Glomerular visceral epithelial cell (primary cell): ENCODE results near the gene PRKACG.

Source experiments
- DNase-seq: peaks from one replicate; pipeline ENCODE4 v3.0.0-alpha.2; 2016; ENCODE audit errors: extremely low spot score

The PRKACG gene

DNA sequence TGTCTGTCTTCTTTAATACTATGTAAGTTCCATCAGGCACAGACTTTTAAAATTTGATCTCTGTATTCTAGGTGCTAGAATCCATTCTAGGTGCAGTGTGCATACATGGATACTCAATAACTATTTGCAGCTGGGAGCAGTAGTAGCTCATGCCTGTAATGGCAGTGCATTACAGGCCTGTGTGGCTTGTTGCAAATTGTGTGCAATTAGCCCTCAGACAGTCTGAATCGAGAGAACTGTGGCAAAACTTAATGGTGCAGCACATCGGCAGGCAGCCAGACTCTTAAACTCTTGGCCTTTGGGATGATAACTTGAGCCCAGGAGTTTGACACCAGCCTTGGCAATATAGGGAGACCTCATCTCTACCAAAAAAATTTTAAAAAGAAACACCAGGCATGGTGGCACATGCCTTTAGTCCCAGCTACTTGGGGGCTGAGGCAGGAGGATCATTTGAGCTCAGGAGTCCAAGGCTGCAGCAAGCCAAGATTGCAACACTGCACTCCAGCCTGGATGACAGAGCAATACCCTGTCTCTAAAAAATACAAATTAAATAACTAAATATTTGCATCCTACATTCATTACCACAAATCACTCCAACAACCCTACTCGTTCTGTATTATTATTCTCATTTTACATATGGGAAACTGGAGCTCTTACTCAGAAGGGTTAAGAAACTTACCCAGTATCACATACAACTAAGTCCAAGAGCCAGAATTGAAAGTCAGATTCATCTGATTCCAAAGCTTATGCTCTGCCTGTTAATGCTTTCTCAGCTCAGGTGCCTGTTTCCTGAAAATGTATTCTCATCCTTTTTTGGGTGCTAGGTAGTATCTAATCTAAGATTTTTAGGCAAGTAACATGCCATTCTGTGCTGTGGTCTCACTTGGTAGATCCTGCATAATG is 30.1 kb downstream of the PRKACG start:
- DNase-seq, result no peak

DNA sequence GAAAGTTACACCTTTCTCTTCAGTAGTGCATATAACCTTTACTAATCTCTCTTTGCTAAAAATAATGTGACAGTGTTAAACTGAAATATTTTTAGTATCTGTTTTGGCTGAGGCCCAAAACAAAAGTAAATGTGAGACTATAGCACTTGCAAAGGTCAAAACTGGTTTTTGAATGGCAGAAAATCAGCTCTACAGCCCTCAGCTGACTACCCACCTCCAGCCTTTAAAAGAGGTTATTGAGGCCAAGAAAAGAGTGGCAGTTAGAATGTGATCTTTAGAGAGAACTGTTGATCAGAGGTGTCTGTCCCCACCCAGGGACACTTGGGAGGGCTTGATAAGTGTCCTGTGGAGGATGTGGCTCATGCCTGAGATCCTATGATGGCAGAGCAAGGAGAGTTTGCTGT is 30.9 kb downstream of the PRKACG start:
- DNase-seq, result no peak

DNA sequence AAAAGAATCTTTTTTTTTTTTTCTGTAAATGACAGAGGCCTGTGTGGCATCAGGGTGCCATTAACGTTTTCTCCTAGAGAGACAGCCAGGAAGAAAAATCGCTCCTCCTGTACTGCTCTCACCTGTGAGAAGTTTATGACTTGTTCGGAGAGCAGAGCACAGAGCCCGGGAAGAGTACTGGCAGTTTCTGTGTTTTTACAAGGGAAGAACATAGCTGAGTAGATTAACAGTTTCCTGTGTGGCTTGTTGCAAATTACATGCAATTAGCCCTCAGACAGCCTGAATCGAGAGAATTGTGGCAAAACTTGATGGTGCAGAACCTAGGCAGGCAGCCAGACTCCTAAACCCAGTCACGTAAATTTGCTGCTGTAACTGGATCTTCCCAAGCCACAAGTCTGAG is 32.1 kb downstream of the PRKACG start:
- DNase-seq, result peak; percentile 12

DNA sequence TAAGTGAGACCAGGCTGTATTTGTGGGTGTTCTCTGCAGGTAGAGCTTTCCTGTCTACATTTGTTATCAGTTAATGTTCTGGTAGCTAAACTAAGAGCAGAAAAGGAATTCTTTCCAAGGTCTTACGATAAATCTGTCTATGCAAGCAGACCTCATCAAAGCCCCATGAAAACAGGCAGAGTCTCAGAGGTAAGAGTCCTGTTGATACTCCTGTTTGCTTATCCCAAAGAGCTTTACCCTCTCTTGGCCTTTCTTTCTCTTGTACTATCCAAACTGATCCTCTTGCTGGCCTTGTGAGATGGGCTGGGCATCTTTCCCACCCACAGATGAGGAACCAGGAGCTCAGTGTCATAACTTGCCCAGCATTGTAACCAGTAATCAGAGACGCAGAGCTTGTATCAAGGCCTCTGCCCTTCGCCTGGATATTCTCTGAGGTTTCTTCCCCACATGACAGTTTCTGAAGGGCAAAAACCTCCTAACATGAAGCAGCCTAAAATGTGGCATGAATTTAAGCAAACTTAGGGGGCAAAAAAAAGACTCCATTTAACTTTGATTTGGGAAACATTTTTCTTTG is 33.5 kb downstream of the PRKACG start:
- DNase-seq, result no peak

DNA sequence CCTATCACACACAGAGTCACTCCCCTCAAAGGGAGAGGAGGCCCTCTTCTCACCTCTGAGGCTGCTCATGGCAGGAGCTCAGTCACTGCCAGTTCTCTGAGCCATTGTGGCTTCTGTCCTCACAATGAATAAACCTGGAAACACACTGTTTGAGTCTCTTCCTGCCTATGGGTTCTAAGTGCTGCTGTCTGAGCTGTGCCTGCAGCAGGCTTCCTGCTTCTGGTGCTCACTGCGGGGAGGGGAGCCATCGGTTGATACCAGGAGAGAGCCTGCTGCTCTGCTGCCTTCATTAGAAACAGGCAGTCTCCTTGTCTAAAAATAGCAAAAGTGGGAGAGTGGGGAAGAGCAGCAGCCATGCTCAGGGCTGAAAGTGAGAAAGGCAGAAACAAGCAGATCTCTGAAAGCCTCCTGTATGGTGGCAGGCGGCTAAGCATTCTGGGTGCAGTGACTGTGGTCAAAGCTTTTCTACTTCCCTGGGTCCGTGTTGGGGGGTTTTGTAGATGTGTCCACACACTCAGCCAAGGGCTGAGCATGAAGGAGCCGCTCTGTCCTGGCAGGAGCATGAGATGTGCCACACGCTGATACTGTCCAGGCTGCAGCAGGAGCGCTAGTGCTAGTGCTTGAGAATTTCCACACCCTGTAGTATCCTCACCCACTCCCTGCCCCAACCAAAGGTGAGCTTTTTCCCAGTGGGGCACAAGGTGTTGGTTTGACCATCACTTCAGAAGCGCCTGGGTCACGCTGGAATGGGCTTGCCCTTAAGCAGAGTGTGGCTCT is 34.2 kb downstream of the PRKACG start:
- no peak for DNase-seq

DNA sequence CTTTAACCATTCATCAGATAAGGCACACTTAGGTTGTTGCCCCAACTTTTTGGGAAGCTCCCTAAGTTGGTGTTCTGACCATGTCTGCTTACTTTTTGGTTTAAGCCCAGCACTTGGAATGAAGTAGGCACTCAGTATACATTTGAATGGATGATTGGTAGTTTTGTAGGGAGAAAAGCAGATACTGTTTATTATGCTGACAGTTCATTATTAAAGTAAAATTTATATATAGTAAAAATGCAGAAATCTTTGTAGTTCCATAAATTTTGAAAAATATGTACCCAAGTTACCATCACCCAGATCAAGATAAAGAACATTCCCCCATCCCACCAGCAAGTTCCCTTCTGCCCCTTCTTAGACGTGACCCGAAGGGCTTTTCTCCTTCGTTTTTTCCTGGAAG is 35.4 kb downstream of the PRKACG start:
- DNase-seq, result no peak

DNA sequence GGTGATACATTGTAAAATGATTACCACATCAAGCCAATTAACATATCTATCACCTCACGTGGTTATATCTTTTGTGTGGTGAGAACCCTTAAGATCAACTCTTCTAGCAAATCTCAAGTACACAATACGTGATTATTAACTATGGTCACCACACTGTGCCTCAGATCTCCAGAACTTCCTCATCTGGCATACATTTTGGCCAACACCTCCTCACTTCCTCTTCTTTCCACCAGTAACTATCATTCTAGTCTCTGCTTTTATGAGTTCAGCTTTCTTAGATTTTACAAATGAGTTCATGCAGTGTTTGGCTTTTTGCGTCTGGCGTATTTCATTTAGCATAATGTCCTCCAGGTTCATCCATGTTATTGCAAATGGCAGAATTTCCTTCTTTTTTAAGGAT is 35.8 kb downstream of the PRKACG start:
- no peak for DNase-seq

DNA sequence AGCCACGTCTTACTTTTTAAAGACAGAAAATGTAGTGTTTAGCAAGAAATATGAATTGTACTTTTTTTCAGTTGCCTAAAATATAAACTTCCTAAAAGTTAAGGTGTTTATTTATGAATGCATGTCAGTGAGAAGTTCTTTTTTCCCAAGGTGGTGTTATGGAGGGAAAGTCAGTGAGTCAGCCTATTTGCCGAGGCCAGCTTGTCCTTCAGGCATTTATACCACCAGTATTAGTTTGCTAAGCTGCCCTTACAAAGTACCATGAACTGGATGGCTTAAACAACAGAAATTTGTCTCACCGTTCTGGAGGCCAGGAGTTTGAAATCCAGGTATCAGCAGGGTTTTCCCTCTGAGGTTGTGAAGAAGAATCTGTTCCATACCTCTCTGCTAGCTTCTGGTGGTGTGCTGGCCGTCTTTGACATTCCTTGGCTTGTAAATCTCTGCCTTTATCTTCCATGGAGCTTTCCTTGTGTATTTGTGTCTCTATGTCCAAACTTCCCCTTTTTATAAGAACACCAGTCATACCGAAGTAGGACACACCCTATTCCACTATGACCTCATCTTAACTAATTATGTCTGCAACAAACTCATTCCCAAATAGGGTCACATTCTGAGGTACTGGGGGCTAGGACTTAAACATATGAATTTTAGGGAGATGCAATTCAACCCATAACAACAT is 38.4 kb downstream of the PRKACG start:
- DNase-seq, result no peak

DNA sequence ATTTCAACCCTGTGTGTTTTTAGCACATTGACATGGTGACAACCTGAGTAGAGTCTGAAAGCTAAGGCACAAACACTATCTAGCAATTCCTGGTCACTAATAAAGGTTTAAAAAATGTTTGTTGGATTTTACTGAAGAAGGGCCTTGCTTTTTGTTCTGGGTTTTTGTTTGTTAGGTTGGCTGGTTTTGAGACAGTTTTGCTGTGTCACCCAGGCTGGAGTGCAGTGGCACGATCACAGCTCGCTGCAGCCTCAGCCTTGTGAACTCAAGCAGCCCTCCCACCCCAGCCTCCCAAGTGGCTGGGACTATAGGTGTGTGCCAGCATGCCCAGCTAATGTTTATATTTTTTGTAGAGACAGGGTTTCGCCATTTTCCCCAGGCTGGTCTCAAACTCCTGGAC is 39.0 kb downstream of the PRKACG start:
- no peak for DNase-seq

DNA sequence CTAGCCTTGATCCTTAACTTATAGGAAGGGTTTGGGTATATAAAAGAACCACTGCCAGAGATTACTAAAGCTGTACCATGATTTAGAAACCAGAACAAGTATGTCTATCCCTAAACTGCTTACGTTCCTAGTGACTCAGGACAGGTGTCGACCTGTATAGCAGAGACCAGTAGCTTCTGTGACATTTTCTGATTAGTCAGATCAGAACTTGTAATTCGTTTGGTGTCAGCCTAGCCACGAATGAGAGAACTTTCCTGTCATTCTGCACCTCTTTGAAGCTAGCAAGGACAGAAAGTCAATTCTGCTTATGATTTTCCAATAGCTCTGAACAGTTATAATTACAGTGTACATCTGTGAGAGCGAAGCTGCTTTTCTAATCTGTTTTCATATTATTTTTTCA is 39.5 kb downstream of the PRKACG start:
- DNase-seq, result no peak

DNA sequence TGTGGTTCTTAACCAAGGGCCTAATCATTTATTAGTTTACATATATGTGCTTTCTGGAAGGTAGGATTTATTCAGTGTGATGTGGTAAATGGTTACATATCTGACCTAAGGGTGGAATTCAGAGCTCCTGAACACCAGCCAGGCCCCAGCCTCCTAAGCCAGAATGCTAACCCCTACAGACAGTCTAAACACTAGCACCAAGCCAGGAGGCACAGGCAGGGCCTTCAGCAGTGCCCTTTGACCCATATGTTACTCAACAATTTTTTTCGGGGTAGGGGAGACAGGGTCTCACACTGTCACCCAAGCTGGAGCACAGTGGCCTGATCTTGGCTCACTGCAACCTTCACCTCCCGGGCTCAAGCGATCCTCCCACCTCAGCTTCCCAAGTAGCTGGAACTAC is 40.3 kb downstream of the PRKACG start:
- DNase-seq, result no peak

DNA sequence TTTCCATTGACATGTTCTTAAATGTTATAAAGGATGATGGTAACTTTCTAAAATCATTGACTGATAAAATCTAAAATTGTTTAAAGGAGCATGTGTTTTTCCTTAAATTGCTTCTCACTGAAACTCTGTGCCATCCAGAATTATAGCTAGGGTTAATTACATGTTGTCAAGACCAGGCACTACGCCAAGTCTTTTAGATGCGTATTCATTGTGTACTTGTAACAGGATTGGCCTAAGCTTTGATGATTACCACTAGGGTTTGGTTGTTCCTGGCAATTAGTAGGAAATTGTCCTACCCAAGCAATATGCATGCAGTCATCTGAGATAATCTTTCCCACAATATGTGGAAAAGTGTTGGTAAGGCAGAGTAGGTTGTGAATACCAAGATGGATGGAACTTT is 43.8 kb downstream of the PRKACG start:
- no peak for DNase-seq

DNA sequence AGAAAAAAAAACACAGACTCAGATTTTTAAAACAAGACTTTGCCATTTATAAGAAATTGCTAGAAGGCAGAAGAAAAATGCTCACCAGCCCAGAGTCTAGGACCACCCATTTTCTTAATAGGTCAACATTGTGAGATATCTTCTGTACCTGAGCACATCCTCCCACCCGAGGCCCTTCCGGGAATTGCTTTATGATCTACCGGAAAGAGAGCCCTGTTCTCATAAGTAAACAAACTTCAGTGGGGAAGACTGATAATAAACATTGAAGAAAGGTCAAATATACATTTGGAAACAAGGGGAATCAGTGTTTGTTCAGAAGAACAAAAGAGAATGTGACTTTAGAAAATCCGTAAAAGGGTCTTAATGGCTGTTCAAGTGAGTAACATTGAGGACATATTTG is 44.4 kb downstream of the PRKACG start:
- DNase-seq, result no peak

DNA sequence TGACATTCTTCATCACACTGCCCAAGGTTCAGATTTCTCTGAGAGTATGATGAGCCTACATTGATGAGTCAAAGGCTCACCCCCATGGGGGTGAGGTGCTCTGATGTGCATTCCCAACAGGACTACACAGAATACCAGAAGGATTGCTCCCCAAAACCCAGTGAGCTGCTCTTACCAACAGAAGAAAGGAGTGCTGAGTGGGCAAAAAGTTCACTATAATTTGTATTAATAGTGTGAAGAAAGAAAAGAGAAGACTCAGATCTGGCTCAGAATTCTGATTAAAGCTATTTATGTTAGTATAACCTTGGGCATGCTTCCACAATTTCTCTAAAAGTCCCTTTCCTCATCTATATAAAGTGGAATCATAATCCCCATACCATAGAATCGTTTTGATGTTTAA is 46.1 kb downstream of the PRKACG start:
- DNase-seq, result no peak

DNA sequence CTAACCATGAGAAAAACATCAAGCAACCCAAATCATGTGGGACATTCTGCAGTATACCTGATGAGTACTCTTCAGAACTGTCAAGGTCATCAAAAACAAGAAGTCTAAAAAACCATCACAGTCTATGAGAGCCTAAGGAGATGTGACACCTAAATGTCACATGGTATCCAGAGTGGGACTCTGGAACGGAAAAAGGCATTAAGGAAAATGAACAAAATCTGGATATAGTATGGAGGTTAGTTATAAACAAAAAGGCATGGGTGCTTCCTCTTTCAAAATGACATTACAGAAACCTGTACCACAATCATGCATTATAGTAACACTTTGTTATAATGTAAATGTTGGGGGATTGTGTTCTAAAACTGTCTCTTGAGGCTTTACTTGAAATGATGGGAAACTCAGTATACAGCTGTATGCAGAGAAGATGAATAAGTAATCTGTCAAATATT is 47.4 kb downstream of the PRKACG start:
- no peak for DNase-seq

DNA sequence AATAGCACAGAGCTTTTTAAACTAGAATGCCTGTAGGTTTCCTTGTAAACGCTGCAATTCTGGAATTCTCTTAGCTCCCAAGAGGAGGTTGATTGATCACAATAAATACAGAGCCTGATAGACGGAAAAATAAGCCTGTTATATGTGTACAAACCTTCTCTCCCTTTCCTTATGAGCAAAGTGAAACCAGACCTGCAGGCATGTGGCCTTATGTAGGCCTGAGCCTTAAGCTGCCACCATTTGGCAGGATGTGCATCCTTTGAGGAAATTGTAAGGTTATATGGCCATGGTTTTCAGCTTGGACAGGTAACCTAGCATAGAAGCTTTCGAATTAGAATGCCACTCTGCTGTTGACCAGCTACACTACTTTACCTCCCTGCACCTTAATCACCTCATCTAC is 49.1 kb downstream of the PRKACG start:
- no peak for DNase-seq

DNA sequence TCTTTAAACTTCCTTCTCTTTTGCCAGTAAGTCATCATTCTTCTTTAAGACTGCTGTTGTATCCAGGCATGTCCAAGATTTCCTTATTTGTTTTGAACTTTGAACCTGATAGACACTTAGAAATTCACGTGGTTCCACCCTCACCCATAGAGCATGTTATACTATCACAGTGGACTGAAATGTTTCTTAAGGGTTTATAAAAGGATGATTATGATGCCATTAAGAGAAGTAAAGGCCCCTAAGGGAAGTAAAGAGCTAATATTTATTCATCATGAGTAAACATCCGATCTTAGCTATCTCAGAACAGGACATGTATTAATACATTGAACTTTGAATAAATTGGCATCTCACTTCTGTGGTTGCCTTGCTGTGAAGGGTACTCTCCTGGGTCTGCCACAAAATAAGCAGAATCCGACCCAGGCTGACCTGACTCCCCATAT is 49.8 kb downstream of the PRKACG start:
- no peak for DNase-seq

DNA sequence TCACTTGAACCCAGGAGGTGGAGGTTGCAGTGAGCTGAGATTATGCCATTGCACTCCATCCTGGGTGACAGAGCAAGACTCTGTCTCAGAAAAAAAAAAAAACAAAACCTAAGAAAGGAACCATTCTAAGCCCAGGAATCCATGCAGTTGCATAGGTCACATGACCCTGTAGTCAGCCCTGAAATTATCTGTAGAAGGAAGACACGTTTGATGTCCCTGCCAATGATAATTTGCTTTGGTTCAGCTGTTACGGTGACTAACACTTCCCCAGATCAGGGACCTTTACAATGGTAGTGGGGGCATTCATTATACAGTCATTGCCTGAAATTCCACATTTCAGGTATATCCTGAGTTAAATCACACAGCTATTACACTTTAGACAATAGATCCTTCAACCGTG is 50.5 kb downstream of the PRKACG start:
- no peak for DNase-seq
